K562 (cell line): ENCODE data around the gene TMEM138. TPM values are rescaled to one million over a fixed set of nuclear protein-coding genes. Genes with fewer than 3 reads are reported as not detected.

Experiments
- ATAC-seq: fragments of 200-7000 bp; cut with Tn5 transposase; 3 replicates; pipeline ENCODE4 v1.9.1; 2020; ENCODE audit warnings: moderate library complexity
- BruUV-seq: library from RNA; stranded (reverse); fragments of 400-500 nt; replicated peaks from 2 replicates; lab custom pipeline; 2021; lab: Mats Ljungman, UMichigan
- CTCF ChIA-PET: fragments of 300-600 bp; formaldehyde crosslinking; extraction: SDS; loops from one replicate; lab custom pipeline; 2021; ENCODE audit warnings: low intra/inter-chr PET ratio; lab: Yijun Ruan, JAX
- POLR2A ChIA-PET: fragments of 300-600, 350-650 bp; sonication (Branson Sonifier 250); formaldehyde crosslinking; extraction: SDS; loops from one replicate; lab custom pipeline; 2021; ENCODE audit warnings: antibody characterized with exemption, inconsistent platforms; lab: Yijun Ruan, JAX
- DNase-seq, 4 experiments: peaks; one replicate each; pipeline versions ENCODE4 v3.0.0 to v3.0.0-alpha.2; 2011 to 2018; ENCODE audit warnings: low spot score in 3 of 4, mixed read lengths in 3 of 4; ENCODE audit errors: extremely low read depth in 1 of 4
- FAIRE-seq: peaks from 2 replicates; lab custom pipeline; 2011; peaks lifted over from hg19 to GRCh38; lab: Jason Lieb, UNC
- H2AFZ ChIP-seq: 2 replicates; pipeline ENCODE4 v1.6.0; 2011; ENCODE audit warnings: low read depth, low read length, control low read depth, inconsistent platforms
- H3K27ac ChIP-seq: fragments of 200-600 bp; 3 replicates; pipeline ENCODE4 v1.8.0; 2011; ENCODE audit warnings: low read depth, mild to moderate bottlenecking, control low read depth, inconsistent platforms, low read length, moderate library complexity, mixed read lengths; ENCODE audit errors: extremely low read depth
- H3K27me3 ChIP-seq, 2 experiments: fragments of 300-600 bp in 1 of 2; 2 replicates in 1 of 2; 3 replicates in 1 of 2; pipeline versions ENCODE4 v1.6.0 to v1.8.0; 2011; ENCODE audit warnings: inconsistent platforms in 2 of 2, low read length in 2 of 2, mild to moderate bottlenecking in 1 of 2, mixed read lengths in 1 of 2, moderate library complexity in 1 of 2; ENCODE audit not compliant: control insufficient read depth in 2 of 2, insufficient read depth in 2 of 2
- H3K36me3 ChIP-seq: fragments of 300-600 bp; 3 replicates; pipeline ENCODE4 v1.8.0; 2011; ENCODE audit warnings: mild to moderate bottlenecking, low read length, inconsistent platforms; ENCODE audit not compliant: control insufficient read depth, insufficient read depth
- H3K4me1 ChIP-seq, 2 experiments: fragments of 200-600 bp in 1 of 2; replicated peaks in 1 of 2; 2 replicates in 1 of 2; 3 replicates in 1 of 2; pipeline versions ENCODE4 v1.5.1 to v1.8.0; 2011; ENCODE audit warnings: inconsistent platforms in 2 of 2, low read length in 2 of 2, mild to moderate bottlenecking in 1 of 2, mixed read lengths in 1 of 2, moderate library complexity in 1 of 2; ENCODE audit not compliant: control insufficient read depth in 2 of 2, insufficient read depth in 2 of 2
- H3K4me2 ChIP-seq: 2 replicates; pipeline ENCODE4 v1.6.1; 2011; ENCODE audit warnings: low read length, control low read depth, inconsistent platforms, mixed read lengths; ENCODE audit not compliant: insufficient read depth
- H3K4me3 ChIP-seq: fragments of 200-600 bp; sonication (generic), shearing (Covaris generic); 2 replicates; pipeline ENCODE4 v1.5.1; 2016; ENCODE audit warnings: control low read depth, inconsistent platforms
- H3K79me2 ChIP-seq: fragments of 200-600 bp; 3 replicates; pipeline ENCODE4 v1.8.0; 2011; ENCODE audit warnings: low read length, inconsistent platforms; ENCODE audit not compliant: control insufficient read depth, insufficient read depth
- H3K9ac ChIP-seq, 2 experiments: 2 replicates each; pipeline versions ENCODE4 v1.6.0 to v1.6.1; 2011; ENCODE audit warnings: low read depth in 2 of 2, low read length in 2 of 2, control low read depth in 1 of 2, inconsistent platforms in 1 of 2, mild to moderate bottlenecking in 1 of 2, mixed read lengths in 1 of 2; ENCODE audit not compliant: insufficient read depth in 1 of 2
- H3K9me1 ChIP-seq: one replicate; pipeline ENCODE4 v1.6.0; 2011; ENCODE audit warnings: inconsistent platforms, mild to moderate bottlenecking, low read length, moderate library complexity; ENCODE audit not compliant: control insufficient read depth, insufficient read depth
- H3K9me3 ChIP-seq: replicated peaks from 2 replicates; pipeline ENCODE4 v1.5.1; 2011; ENCODE audit warnings: low read depth, low read length, inconsistent platforms; ENCODE audit not compliant: control insufficient read depth, insufficient read depth
- H4K20me1 ChIP-seq: replicated peaks from 2 replicates; pipeline ENCODE4 v1.6.1; 2011; ENCODE audit warnings: low read length, inconsistent platforms, mixed read lengths; ENCODE audit not compliant: control insufficient read depth, insufficient read depth
- CBFA2T2 ChIP-seq: fragments of 450-650 bp; conservative IDR thresholded peaks from 2 replicates; pipeline ENCODE4 v1.6.1; 2017; ENCODE audit warnings: mild to moderate bottlenecking
- CBFB ChIP-seq: sonication (generic); formaldehyde crosslinking; IDR thresholded peaks from 2 replicates; pipeline ENCODE4 v1.4.0; 2020; ENCODE audit warnings: mild to moderate bottlenecking, missing genetic modification reagents
- DLX4 ChIP-seq: fragments of 250-450 bp; sonication (Bioruptor Pico); IDR thresholded peaks from 2 replicates; pipeline ENCODE4 v1.6.1; 2021; ENCODE audit warnings: mild to moderate bottlenecking
- FOXA1 ChIP-seq: fragments of 450-650 bp; IDR thresholded peaks from 2 replicates; pipeline ENCODE4 v1.6.1; 2016; ENCODE audit warnings: mild to moderate bottlenecking, borderline replicate concordance
- GABPA ChIP-seq: fragments of 200-800 bp; sonication (Bioruptor generic); conservative IDR thresholded peaks from 2 replicates; pipeline ENCODE4 v1.6.1; 2016; ENCODE audit warnings: low read depth, missing genetic modification characterization, missing compliant biosample characterization
- HES1 ChIP-seq: fragments of 450-650 bp; IDR thresholded peaks from 2 replicates; pipeline ENCODE4 v1.6.1; 2016; ENCODE audit warnings: low read depth, mild to moderate bottlenecking, moderate library complexity
- IRF2 ChIP-seq: sonication (generic); formaldehyde crosslinking; IDR thresholded peaks from 2 replicates; pipeline ENCODE4 v1.8.1; 2022; ENCODE audit warnings: mild to moderate bottlenecking, missing genetic modification reagents
- IRF9 ChIP-seq: fragments of 450-650 bp; IDR thresholded peaks from 2 replicates; pipeline ENCODE4 v1.6.1; 2016; ENCODE audit warnings: missing biosample characterization, missing genetic modification characterization
- MTA1 ChIP-seq: fragments of 450-650 bp; IDR thresholded peaks from 2 replicates; pipeline ENCODE4 v1.6.1; 2017; ENCODE audit warnings: borderline replicate concordance
- MYNN ChIP-seq, 2 experiments: sonication (generic); formaldehyde crosslinking in 1 of 2; IDR thresholded peaks; 2 replicates each; pipeline versions ENCODE4 v1.5.0 to v1.6.1; 2016 to 2020; ENCODE audit warnings: antibody characterized with exemption in 1 of 2, missing genetic modification reagents in 1 of 2
- NKRF ChIP-seq: fragments of 450-650 bp; IDR thresholded peaks from 2 replicates; pipeline ENCODE4 v1.6.1; 2016; ENCODE audit warnings: borderline replicate concordance
- POLR3G ChIP-seq: IDR thresholded peaks from 2 replicates; pipeline ENCODE4 v1.6.1; 2011; ENCODE audit not compliant: insufficient read length, insufficient replicate concordance; ENCODE audit errors: extremely low read depth
- RB1 ChIP-seq: fragments of 450-650 bp; IDR thresholded peaks from 2 replicates; pipeline ENCODE4 v1.6.1; 2017; ENCODE audit warnings: low read depth, mild to moderate bottlenecking
- RFX7 ChIP-seq: fragments of 250-450 bp; sonication (Bioruptor Pico); IDR thresholded peaks from 2 replicates; pipeline ENCODE4 v1.5.1; 2021; ENCODE audit warnings: mild to moderate bottlenecking
- SRSF9 ChIP-seq: fragments of 200-400 bp; formaldehyde crosslinking; IDR thresholded peaks from 2 replicates; pipeline ENCODE4 v1.6.1; 2017; ENCODE audit warnings: low read depth, low read length, borderline replicate concordance
- THAP7 ChIP-seq: fragments of 250-450 bp; sonication (Bioruptor Pico); IDR thresholded peaks from 2 replicates; pipeline ENCODE4 v1.5.0; 2021
- ZNF133 ChIP-seq: fragments of 250-450 bp; sonication (Bioruptor Pico); IDR thresholded peaks from 2 replicates; pipeline ENCODE4 v1.4.0; 2020; ENCODE audit warnings: mild to moderate bottlenecking
- WGBS: fragments of 100-300 bp; shearing (Covaris generic); methylation state at CpG from one replicate; pipeline ENCODE4 v1.1.6; 2016; ENCODE audit warnings: low coverage, mixed read lengths; ENCODE audit not compliant: insufficient coverage; ENCODE audit errors: missing lambda C conversion rate; 5-methylcytosine and 5-hydroxymethylcytosine counted together
- in situ Hi-C: fragments of 300-500 bp; cut with MboI; formaldehyde crosslinking; loops from 4 replicates; pipeline ENCODE4 v1.15.0; 2018; ENCODE audit warnings: inconsistent platforms, mixed read lengths
- intact Hi-C: fragments of 100-400 bp; cut with micrococcal nuclease; formaldehyde crosslinking; loops from 2 replicates; pipeline ENCODE4 v1.14.2; 2022
- polyA plus RNA-seq, 8 experiments: library from polyadenylated mRNA; depleted of rRNA in 4 of 8; stranded (reverse) in 5 of 8; unstranded in 3 of 8; fragments of >200 nt; fragmentation: Nextera tagmentation in 2 of 8; fragmentation: Illumina TruSeq in 1 of 8; extraction: Ambion mirVana in 2 of 8; extraction: Trizol in 1 of 8; gene quantifications; 2 replicates each; pipeline versions ENCODE4 v1.2.1 to v1.2.3, GENCODE V29; 2011 to 2014; ENCODE audit warnings: inconsistent platforms in 1 of 8, missing spikeins in 1 of 8
- total RNA-seq, 7 experiments: library from RNA; depleted of rRNA in 6 of 7; stranded (reverse); fragments of >200 nt in 6 of 7; fragmentation: Illumina TruSeq in 2 of 7; extraction: Trizol in 2 of 7; gene quantifications; 2 replicates each; pipeline versions ENCODE4 v1.2.1 to v1.2.3, GENCODE V29; 2011 to 2021; ENCODE audit warnings: low replicate concordance in 1 of 7

The TMEM138 gene
- total and polyA plus RNA-seq, 9 of the 15 experiments (the other 6 are each of a cell fraction or from before 2014, with no cell fraction given) = 23.2 to 168 (median 63.1) TPM

- no peaks in the 10 kb centered on the region for H3K4me1 ChIP-seq
- no peak overlapping the region for H3K27ac ChIP-seq
- no peak for FAIRE-seq
- no peak for ATAC-seq
- WGBS = 97% methylated on average over 5 of the region's 5 CpGs
- H3K4me2 ChIP-seq = no peak overlapping the region
- no peaks in the 10 kb centered on the region for H3K9me3 ChIP-seq
- no peaks in the 10 kb centered on the region for H3K9me1 ChIP-seq
- no TSS peak for BruUV-seq
- H3K27me3 ChIP-seq = no peaks in the 10 kb centered on the region
- ChIA-PET POLR2A (interaction anchor here (0.6 to 1.6 kb wide), 5 partner anchors 10 to 109 kb away, joined by 3 to 5 read pairs (median 3); partner anchors contain the start of genes CPSF7 and SDHAF2), CTCF (no interaction called here)
- H3K4me3 ChIP-seq = no peak overlapping the region
- H4K20me1 ChIP-seq = no peaks in the 10 kb centered on the region
- intact Hi-C loops (no loop called here), in situ Hi-C loops (no loop called here)
- H3K79me2 ChIP-seq = no peaks in the 10 kb centered on the region
- no peak overlapping the region for H3K9ac ChIP-seq
- no peak for DNase-seq
- no peak overlapping the region for H2AFZ ChIP-seq
- peaks cover 94% of the 10 kb centered on the region for H3K36me3 ChIP-seq
- TF ChIP-seq IRF9 (tag) (no peak), MYNN (IDR thresholded peaks at IDR 0.05) (no peak), MYNN (CRISPR knock-in tag; IDR thresholded peaks at IDR 0.05) (no peak), IRF2 (no peak), RB1 (no peak), HES1 (no peak), POLR3G (no peak), GABPA (tag) (no peak), ZNF133 (CRISPR knock-in tag) (no peak), MTA1 (no peak), RFX7 (CRISPR knock-in tag) (no peak), CBFA2T2 (no peak), DLX4 (CRISPR knock-in tag) (no peak), CBFB (CRISPR knock-in tag) (no peak), NKRF (no peak), FOXA1 (no peak), THAP7 (CRISPR knock-in tag) (no peak), SRSF9 (no peak)
Observed at GRCh38 chr11:61406991-61407728, 45.0 kb downstream of the TMEM138 start.
